B cell (primary cell): ENCODE measurements around the gene TANC2. TPM values are rescaled to one million over a fixed set of nuclear protein-coding genes. Genes with fewer than 3 reads are reported as not detected.

Experiments
- ATAC-seq: fragments of 200-7000 bp; cut with Tn5 transposase; one replicate; pipeline ENCODE4 v1.10.0; 2021; ENCODE audit warnings: low read depth, mild to moderate bottlenecking, moderate number of reproducible peaks, moderate library complexity
- CTCF ChIA-PET: fragments of 350-600 bp; sonication (Branson Sonifier 250); formaldehyde crosslinking; loops from one replicate; lab custom pipeline; 2021; ENCODE audit warnings: antibody characterized with exemption, inconsistent platforms; lab: Charles Lee
- POLR2A ChIA-PET: fragments of 350-600 bp; sonication (Branson Sonifier 250); formaldehyde crosslinking; loops from one replicate; lab custom pipeline; 2021; ENCODE audit warnings: antibody characterized with exemption; lab: Charles Lee
- DNase-seq: peaks from one replicate; pipeline ENCODE4 v3.0.0; 2013
- H2AFZ ChIP-seq: 2 replicates; pipeline ENCODE4 v1.6.1; 2012; ENCODE audit warnings: mild to moderate bottlenecking, low read depth, low read length; ENCODE audit not compliant: insufficient read depth, poor library complexity, severe bottlenecking
- H3K27ac ChIP-seq, 2 donors: 1 replicate in 1 of 2; 2 replicates in 1 of 2; pipeline ENCODE4 v1.5.1; 2012 to 2013; ENCODE audit warnings: low read length in 2 of 2, mild to moderate bottlenecking in 2 of 2, moderate library complexity in 1 of 2
- H3K27me3 ChIP-seq, 4 experiments: fragments of 200-600 bp in 1 of 4; sonication (generic) in 1 of 4; replicated peaks in 1 of 4; 1 replicate in 2 of 4; 2 replicates in 2 of 4; pipeline versions ENCODE4 v1.6.1 to v1.7.0; 2013 to 2016; ENCODE audit warnings: low read length in 3 of 4, mild to moderate bottlenecking in 2 of 4, mixed read lengths in 1 of 4, moderate library complexity in 1 of 4; ENCODE audit not compliant: insufficient read depth in 4 of 4, control insufficient read depth in 3 of 4; ENCODE audit errors: control extremely low read depth in 1 of 4
- H3K36me3 ChIP-seq, 2 experiments: replicated peaks in 1 of 2; 1 replicate in 1 of 2; 2 replicates in 1 of 2; pipeline versions ENCODE4 v1.6.1 to v1.7.1; 2013; ENCODE audit warnings: low read length in 1 of 2; ENCODE audit not compliant: insufficient read depth in 2 of 2, control insufficient read depth in 1 of 2; ENCODE audit errors: control extremely low read depth in 1 of 2, extremely low read depth in 1 of 2
- H3K4me1 ChIP-seq, 2 donors: fragments of 200-600 bp in 1 of 2; sonication (generic) in 1 of 2; 1 replicate in 1 of 2; 2 replicates in 1 of 2; pipeline versions ENCODE4 v1.5.1 to v1.6.1; 2013 to 2017; ENCODE audit warnings: low read length in 2 of 2; ENCODE audit not compliant: control insufficient read depth in 2 of 2, insufficient read depth in 2 of 2
- H3K4me2 ChIP-seq: replicated peaks from 2 replicates; pipeline ENCODE3; 2012; ENCODE audit warnings: mild to moderate bottlenecking, low read depth, low read length; ENCODE audit not compliant: poor library complexity, severe bottlenecking
- H3K4me3 ChIP-seq, 5 experiments: fragments of 200-600 bp in 1 of 5; sonication (generic) in 1 of 5; 1 replicate in 3 of 5; 2 replicates in 2 of 5; pipeline versions ENCODE4 v1.5.1 to v1.7.0; 2011 to 2016; ENCODE audit warnings: low read length in 4 of 5, mild to moderate bottlenecking in 4 of 5, low read depth in 2 of 5, control low read depth in 1 of 5, moderate library complexity in 1 of 5; ENCODE audit not compliant: insufficient read depth in 1 of 5; ENCODE audit errors: control extremely low read depth in 1 of 5, extremely low read depth in 1 of 5
- H3K79me2 ChIP-seq: fragments of 200-600 bp; sonication (generic); one replicate; pipeline ENCODE4 v1.6.0; 2016; ENCODE audit warnings: low read length; ENCODE audit not compliant: control insufficient read depth, insufficient read depth
- H3K9ac ChIP-seq: fragments of 200-600 bp; sonication (generic); 2 replicates; pipeline ENCODE4 v1.6.1; 2017; ENCODE audit warnings: mild to moderate bottlenecking, low read length, moderate library complexity
- H3K9me3 ChIP-seq, 3 donors: one replicate each; pipeline versions ENCODE4 v1.6.1 to v1.7.1; 2013; ENCODE audit warnings: low read length in 2 of 3; ENCODE audit not compliant: control insufficient read depth in 2 of 3, insufficient read depth in 1 of 3; ENCODE audit errors: control extremely low read depth in 1 of 3
- H4K20me1 ChIP-seq: 2 replicates; pipeline ENCODE4 v1.6.0; 2012; ENCODE audit warnings: mild to moderate bottlenecking, low read length; ENCODE audit not compliant: insufficient read depth, control insufficient read depth, poor library complexity, severe bottlenecking
- H3K27ac Mint-ChIP-seq: one replicate; pipeline ENCODE4 v1.8.0; 2021; ENCODE audit warnings: mixed read lengths
- H3K27me3 Mint-ChIP-seq: one replicate; pipeline ENCODE4 v1.8.0; 2021; ENCODE audit warnings: mixed read lengths
- H3K4me1 Mint-ChIP-seq: one replicate; pipeline ENCODE4 v1.8.0; 2021; ENCODE audit warnings: mixed read lengths
- H3K4me3 Mint-ChIP-seq: one replicate; pipeline ENCODE4 v1.8.0; 2021; ENCODE audit warnings: mixed read lengths
- H3K9me3 Mint-ChIP-seq: one replicate; pipeline ENCODE4 v1.8.0; 2022; ENCODE audit warnings: mixed read lengths; ENCODE audit not compliant: insufficient read depth
- EZH2 ChIP-seq: IDR thresholded peaks from 2 replicates; pipeline ENCODE4 v1.6.1; 2012; ENCODE audit warnings: borderline replicate concordance, low read depth, mild to moderate bottlenecking, moderate library complexity, low read length; ENCODE audit not compliant: insufficient read depth, poor library complexity, severe bottlenecking
- WGBS: methylation state at CpG from one replicate; pipeline ENCODE4 v1.1.5; 2013; ENCODE audit warnings: missing lambda C conversion rate; ENCODE audit not compliant: insufficient coverage; 5-methylcytosine and 5-hydroxymethylcytosine counted together
- intact Hi-C: fragments of 100-400 bp; cut with micrococcal nuclease; formaldehyde crosslinking; loops from one replicate; pipeline ENCODE4 v1.10.0; 2022
- polyA plus RNA-seq: library from polyadenylated mRNA; depleted of rRNA; stranded (reverse); fragments of >200 nt; gene quantifications from 2 replicates; pipeline ENCODE4 v1.2.3, GENCODE V29; 2012
- total RNA-seq, 2 donors: library from RNA; stranded (reverse); fragments of 120-200 nt in 1 of 2; gene quantifications; 1 replicate in 1 of 2; 2 replicates in 1 of 2; pipeline versions ENCODE4 v1.2.3 to v1.2.4, GENCODE V29; 2013 to 2022
- TF ChIP-seq, protein P1 (sequence below): fragments of 200-600 bp; IDR thresholded peaks from one replicate; pipeline ENCODE4 v1.8.0; 2022; ENCODE audit warnings: antibody characterized with exemption, mild to moderate bottlenecking

The TANC2 gene
- total and polyA plus RNA-seq, 2 donors (not counting 1 experiment from before 2014, with no cell fraction given), result 4.6 to 20.4 TPM

DNA sequence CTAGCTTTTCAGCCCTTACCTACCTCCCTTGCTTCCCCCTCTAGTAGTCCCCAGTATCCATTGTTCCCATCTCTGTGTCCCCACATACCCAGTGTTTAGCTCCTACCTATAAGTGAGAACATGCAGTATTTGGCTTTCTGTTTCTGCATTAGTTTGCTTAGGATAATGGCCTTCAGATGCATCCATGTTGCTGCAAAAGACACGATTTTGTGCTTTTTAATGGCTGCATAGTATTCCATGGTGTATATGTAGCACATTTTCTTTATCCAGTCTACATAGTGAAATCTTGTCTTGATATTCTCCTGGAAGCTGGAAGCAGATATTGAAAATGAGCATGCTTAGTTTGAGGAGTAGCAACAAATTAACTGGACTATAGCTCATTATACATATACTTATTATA lies 45.7 kb upstream of the TANC2 start:
- no peak overlapping the region for H3K9ac ChIP-seq
- no peaks in the 10 kb centered on the region for H3K9me3 ChIP-seq
- Mint-ChIP-seq H3K27me3 (peaks cover 15% of the 10 kb centered on the region), H3K4me1 (no peaks in the 10 kb centered on the region), H3K4me3 (no peak overlapping the region), H3K27ac (no peak overlapping the region), H3K9me3 (no peaks in the 10 kb centered on the region)
- no peak overlapping the region for H3K4me2 ChIP-seq
- no peak for ATAC-seq
- H3K4me3 ChIP-seq, result no peak overlapping the region
- POLR2A ChIA-PET, result no interaction called here
- no peak overlapping the region for H3K27ac ChIP-seq
- H3K4me1 ChIP-seq, result no peaks in the 10 kb centered on the region
- H4K20me1 ChIP-seq, result no peaks in the 10 kb centered on the region
- H3K36me3 ChIP-seq, result no peaks in the 10 kb centered on the region
- DNase-seq, result no peak
- no peak overlapping the region for H2AFZ ChIP-seq
- no peak for TF ChIP-seq EZH2
- TF ChIP-seq, protein P1, sequence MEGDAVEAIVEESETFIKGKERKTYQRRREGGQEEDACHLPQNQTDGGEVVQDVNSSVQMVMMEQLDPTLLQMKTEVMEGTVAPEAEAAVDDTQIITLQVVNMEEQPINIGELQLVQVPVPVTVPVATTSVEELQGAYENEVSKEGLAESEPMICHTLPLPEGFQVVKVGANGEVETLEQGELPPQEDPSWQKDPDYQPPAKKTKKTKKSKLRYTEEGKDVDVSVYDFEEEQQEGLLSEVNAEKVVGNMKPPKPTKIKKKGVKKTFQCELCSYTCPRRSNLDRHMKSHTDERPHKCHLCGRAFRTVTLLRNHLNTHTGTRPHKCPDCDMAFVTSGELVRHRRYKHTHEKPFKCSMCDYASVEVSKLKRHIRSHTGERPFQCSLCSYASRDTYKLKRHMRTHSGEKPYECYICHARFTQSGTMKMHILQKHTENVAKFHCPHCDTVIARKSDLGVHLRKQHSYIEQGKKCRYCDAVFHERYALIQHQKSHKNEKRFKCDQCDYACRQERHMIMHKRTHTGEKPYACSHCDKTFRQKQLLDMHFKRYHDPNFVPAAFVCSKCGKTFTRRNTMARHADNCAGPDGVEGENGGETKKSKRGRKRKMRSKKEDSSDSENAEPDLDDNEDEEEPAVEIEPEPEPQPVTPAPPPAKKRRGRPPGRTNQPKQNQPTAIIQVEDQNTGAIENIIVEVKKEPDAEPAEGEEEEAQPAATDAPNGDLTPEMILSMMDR, result no peak
- no peaks in the 10 kb centered on the region for H3K79me2 ChIP-seq
- WGBS, result no CpG with 5 or more reads among the region's 1 CpG
- H3K27me3 ChIP-seq, result peaks cover 0 to 2% (median 0%) of the 10 kb centered on the region in 4 experiments
- intact Hi-C loops, result no loop called here
- CTCF ChIA-PET, result interaction anchor here (1.3 kb wide), 1 partner anchor 47 kb away, joined by 3 read pairs; no protein-coding TSS in a partner anchor

DNA sequence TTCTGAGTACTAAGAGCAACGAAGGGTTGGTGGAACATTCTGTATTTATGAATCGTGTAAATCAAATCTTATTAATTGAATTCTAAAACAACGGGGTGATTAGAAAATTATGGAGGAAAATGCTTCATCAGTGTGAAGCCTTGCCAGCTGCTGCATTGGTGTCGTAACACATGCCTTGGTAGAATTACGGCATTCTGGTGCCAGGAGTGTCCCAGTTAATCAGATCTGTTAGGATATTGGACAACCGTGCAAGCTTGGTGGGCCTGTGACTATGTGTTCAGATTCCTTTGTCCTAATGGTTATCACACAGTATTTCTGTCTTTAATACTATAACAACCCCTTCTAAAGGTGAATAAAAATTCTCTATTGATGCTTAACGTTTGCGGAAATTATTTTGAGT lies 44.2 kb upstream of the TANC2 start:
- no peak for TF ChIP-seq EZH2
- no peak overlapping the region for H3K4me2 ChIP-seq
- H3K27me3 ChIP-seq, result peaks cover 0 to 2% (median 0%) of the 10 kb centered on the region in 4 experiments
- DNase-seq, result no peak
- H3K4me3 ChIP-seq, result no peak overlapping the region
- Mint-ChIP-seq H3K27ac (no peak overlapping the region), H3K4me1 (no peaks in the 10 kb centered on the region), H3K27me3 (peaks cover 17% of the 10 kb centered on the region), H3K4me3 (no peak overlapping the region), H3K9me3 (no peaks in the 10 kb centered on the region)
- H3K79me2 ChIP-seq, result no peaks in the 10 kb centered on the region
- H4K20me1 ChIP-seq, result no peaks in the 10 kb centered on the region
- intact Hi-C loops, result no loop called here
- H2AFZ ChIP-seq, result no peak overlapping the region
- no peak overlapping the region for H3K27ac ChIP-seq
- H3K4me1 ChIP-seq, result no peaks in the 10 kb centered on the region
- no peak overlapping the region for H3K9ac ChIP-seq
- ChIA-PET CTCF (no interaction called here), POLR2A (no interaction called here)
- no peaks in the 10 kb centered on the region for H3K9me3 ChIP-seq
- H3K36me3 ChIP-seq, result no peaks in the 10 kb centered on the region
- no peak for ATAC-seq
- 97% methylated on average over 4 of the region's 8 CpGs for WGBS
